Sigmoid colon (tissue), 4 donors: ENCODE measurements around the gene CBX7.

Experiments used
- CTCF ChIP-seq, 4 experiments: fragments of 450-650 bp in 3 of 4; fragments of 200-600 bp in 1 of 4; IDR thresholded peaks; one replicate each; pipeline ENCODE4 v1.5.1; 2016 to 2019; ENCODE audit warnings: antibody characterized with exemption in 4 of 4, mild to moderate bottlenecking in 3 of 4, moderate library complexity in 2 of 4
- EP300 ChIP-seq, 4 donors: sonication (generic); formaldehyde crosslinking; IDR thresholded peaks; one replicate each; pipeline ENCODE4 v1.6.1; 2017; ENCODE audit warnings: antibody characterized with exemption in 4 of 4
- POLR2AphosphoS5 ChIP-seq, 4 donors: sonication (generic); formaldehyde crosslinking; IDR thresholded peaks; one replicate each; pipeline ENCODE4 v1.6.1; 2017; ENCODE audit warnings: antibody characterized with exemption in 4 of 4

- no peak for TF ChIP-seq CTCF (IDR thresholded peaks at IDR 0.05)
- TF ChIP-seq POLR2AphosphoS5 (IDR thresholded peaks at IDR 0.05) = no peak
- TF ChIP-seq EP300 (IDR thresholded peaks at IDR 0.05) = no peak
Measured at GRCh38 chr22:39122772-39123470, 29.6 kb downstream of the CBX7 start.
